Measurements from ENCODE around the gene PRRC2A.

Gene PRRC2A

DNA sequence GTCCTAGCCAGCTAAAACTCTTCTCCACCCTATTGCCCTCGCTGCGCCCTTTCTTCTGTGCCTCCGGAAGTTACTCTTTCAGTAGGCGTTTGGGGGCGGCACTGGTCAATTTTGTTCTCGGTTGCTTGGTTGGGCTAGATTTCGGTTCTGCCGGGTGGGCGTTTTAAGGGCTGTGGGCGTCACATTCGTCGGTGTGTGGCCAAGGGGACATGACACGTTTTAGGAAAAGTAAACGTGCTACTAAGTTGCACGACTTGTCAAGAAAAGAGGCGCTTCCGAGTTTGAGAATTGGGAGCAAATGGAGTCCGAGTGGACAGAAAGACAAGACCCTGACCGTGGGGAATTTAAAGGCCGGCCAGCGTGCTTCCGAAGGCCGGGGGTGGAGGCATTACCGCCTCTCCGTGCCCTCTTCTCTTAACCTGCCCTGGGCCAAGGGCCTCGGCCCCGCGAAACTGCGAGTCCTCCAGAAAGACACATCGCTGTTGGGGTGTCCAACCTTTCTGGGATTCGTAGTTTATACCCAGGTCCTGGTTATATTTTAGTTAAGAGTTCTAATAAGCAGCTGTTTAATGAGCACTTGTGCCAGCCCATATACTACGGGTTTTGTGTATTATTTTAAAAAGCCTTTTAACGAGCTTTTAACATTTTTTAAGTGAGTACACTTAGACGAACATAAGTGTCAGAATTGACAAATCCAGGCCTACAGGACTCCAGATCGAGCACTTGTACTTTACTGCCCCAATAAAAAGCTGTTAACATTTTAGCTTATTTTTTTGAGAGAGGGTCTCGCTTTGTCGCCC lies 32.6 kb downstream of the PRRC2A start (continued):
- TF ChIP-seq SP7 (tag by site-specific recombination; IDR thresholded peaks at IDR 0.05) (peak; percentile 33; the same call in 1 of the 2 replicates), SCRT1 (tag by site-specific recombination; IDR thresholded peaks at IDR 0.05; ENCODE audit: borderline replicate concordance) (no peak), HOXD13 (CRISPR knock-in tag; IDR thresholded peaks at IDR 0.05; ENCODE audit: borderline replicate concordance) (no peak)

- Histone ChIP-seq H3K36me3 (ENCODE audit: control insufficient read depth in 2 of 2, insufficient read depth in 1 of 2, low read length in 2 of 2) (peaks cover 15 to 47% of the 10 kb centered on the region in 2 experiments; a peak in 2 of 3 replicates), H3K9me3 (ENCODE audit: control insufficient read depth, insufficient read depth, low read depth, low read length) (no peaks in the 10 kb centered on the region), H3K27ac (ENCODE audit: extremely low read depth, low read depth, low read length) (no peak overlapping the region), H3K4me1 (ENCODE audit: control insufficient read depth, insufficient read depth, low read length) (0 out of 2 replicates have a peak, but pooled peaks cover 6% of the 10 kb centered on the region), H3K4me3 (ENCODE audit: low read depth, low read length) (no peak overlapping the region)
- POLR2A ChIA-PET, result interaction anchor here (0.7 to 7.7 kb wide), 9 partner anchors 9 to 1317 kb away, joined by 3 to 180 read pairs (median 3); partner anchors contain the start of genes C6orf47, CSNK2B, DDX39B and GPANK1
- CTCF ChIA-PET, result interaction anchor here (0.7 to 2.5 kb wide), 5 partner anchors 9 to 140 kb away, joined by 4 to 12 read pairs (median 6); partner anchors contain the start of genes CSNK2B and GPANK1
- no peak for TF ChIP-seq HIC1 (tag by site-specific recombination; IDR thresholded peaks at IDR 0.05)
- TF ChIP-seq SCRT2 (tag by site-specific recombination; IDR thresholded peaks at IDR 0.05), result no peak
- TF ChIP-seq REPIN1 (tag by site-specific recombination; IDR thresholded peaks at IDR 0.05; ENCODE audit: low read depth), result no peak
- no peak for TF ChIP-seq ZNF394 (tag by site-specific recombination; IDR thresholded peaks at IDR 0.05; ENCODE audit: borderline replicate concordance)
- TF ChIP-seq ZNF335 (tag by site-specific recombination; conservative IDR thresholded peaks at IDR 0.05), result no peak
- TF ChIP-seq ZBTB1 (tag by site-specific recombination; IDR thresholded peaks at IDR 0.05), result no peak
- no peak for TF ChIP-seq ZNF274 (IDR thresholded peaks at IDR 0.05; ENCODE audit: low read length)
- no peak for TF ChIP-seq ZNF274 (tag by site-specific recombination; IDR thresholded peaks at IDR 0.05; ENCODE audit: borderline replicate concordance)
Observed at GRCh38 chr6:31654574-31655348, 34.2 kb downstream of the PRRC2A start.

GRCh38 chr6:31655349-31656237 lies 35.1 kb downstream of the PRRC2A start, which contains the start of gene APOM:
APOM (plus strand) TSS chr6:31655894; CDS start chr6:31655967, 73 bp downstream.
- no peaks in the 10 kb centered on the region for H3K9me3 ChIP-seq (ENCODE audit: control insufficient read depth, insufficient read depth, low read depth, low read length)
- H3K36me3 ChIP-seq (ENCODE audit: control insufficient read depth in 2 of 2, insufficient read depth in 1 of 2, low read length in 2 of 2), result peaks cover 7 to 39% of the 10 kb centered on the region in 2 experiments; a peak in 2 of 3 replicates
- ChIA-PET POLR2A (interaction anchor here (0.7 to 7.7 kb wide), 7 partner anchors 8 to 172 kb away, joined by 3 to 180 read pairs (median 4); partner anchors contain the start of genes C6orf47, CSNK2B, GPANK1 and HSPA1B), CTCF (interaction anchor here (0.6 to 2.5 kb wide), 5 partner anchors 10 to 139 kb away, joined by 3 to 12 read pairs (median 4); partner anchors contain the start of genes ATP6V1G2, CSNK2B and GPANK1)
- no peak within 1 kb of the TSS for H3K27ac ChIP-seq (ENCODE audit: extremely low read depth, low read depth, low read length)
- no peak within 1 kb of the TSS for H3K4me3 ChIP-seq (ENCODE audit: low read depth, low read length)
- 0 out of 2 replicates have a peak, but pooled peaks cover 6% of the 10 kb centered on the region for H3K4me1 ChIP-seq (ENCODE audit: control insufficient read depth, insufficient read depth, low read length)
- TF ChIP-seq ZNF354C (tag by site-specific recombination; IDR thresholded peaks at IDR 0.05; ENCODE audit: borderline replicate concordance, low read depth) (no peak), ZBTB7A (tag by site-specific recombination; IDR thresholded peaks at IDR 0.05; ENCODE audit: low read depth) (no peak), SP2 (tag by site-specific recombination; IDR thresholded peaks at IDR 0.05) (no peak), ZBTB8A (tag by site-specific recombination; IDR thresholded peaks at IDR 0.05) (no peak), ZNF549 (tag by site-specific recombination; IDR thresholded peaks at IDR 0.05) (no peak), ZNF341 (tag by site-specific recombination; IDR thresholded peaks at IDR 0.05; ENCODE audit: low read depth) (no peak), ZNF555 (tag by site-specific recombination; conservative IDR thresholded peaks at IDR 0.05) (no peak), KLF16 (tag by site-specific recombination; IDR thresholded peaks at IDR 0.05) (no peak), ZNF175 (tag by site-specific recombination; IDR thresholded peaks at IDR 0.05) (no peak), ZNF548 (tag by site-specific recombination; IDR thresholded peaks at IDR 0.05) (no peak)
- TF ChIP-seq, protein P1, sequence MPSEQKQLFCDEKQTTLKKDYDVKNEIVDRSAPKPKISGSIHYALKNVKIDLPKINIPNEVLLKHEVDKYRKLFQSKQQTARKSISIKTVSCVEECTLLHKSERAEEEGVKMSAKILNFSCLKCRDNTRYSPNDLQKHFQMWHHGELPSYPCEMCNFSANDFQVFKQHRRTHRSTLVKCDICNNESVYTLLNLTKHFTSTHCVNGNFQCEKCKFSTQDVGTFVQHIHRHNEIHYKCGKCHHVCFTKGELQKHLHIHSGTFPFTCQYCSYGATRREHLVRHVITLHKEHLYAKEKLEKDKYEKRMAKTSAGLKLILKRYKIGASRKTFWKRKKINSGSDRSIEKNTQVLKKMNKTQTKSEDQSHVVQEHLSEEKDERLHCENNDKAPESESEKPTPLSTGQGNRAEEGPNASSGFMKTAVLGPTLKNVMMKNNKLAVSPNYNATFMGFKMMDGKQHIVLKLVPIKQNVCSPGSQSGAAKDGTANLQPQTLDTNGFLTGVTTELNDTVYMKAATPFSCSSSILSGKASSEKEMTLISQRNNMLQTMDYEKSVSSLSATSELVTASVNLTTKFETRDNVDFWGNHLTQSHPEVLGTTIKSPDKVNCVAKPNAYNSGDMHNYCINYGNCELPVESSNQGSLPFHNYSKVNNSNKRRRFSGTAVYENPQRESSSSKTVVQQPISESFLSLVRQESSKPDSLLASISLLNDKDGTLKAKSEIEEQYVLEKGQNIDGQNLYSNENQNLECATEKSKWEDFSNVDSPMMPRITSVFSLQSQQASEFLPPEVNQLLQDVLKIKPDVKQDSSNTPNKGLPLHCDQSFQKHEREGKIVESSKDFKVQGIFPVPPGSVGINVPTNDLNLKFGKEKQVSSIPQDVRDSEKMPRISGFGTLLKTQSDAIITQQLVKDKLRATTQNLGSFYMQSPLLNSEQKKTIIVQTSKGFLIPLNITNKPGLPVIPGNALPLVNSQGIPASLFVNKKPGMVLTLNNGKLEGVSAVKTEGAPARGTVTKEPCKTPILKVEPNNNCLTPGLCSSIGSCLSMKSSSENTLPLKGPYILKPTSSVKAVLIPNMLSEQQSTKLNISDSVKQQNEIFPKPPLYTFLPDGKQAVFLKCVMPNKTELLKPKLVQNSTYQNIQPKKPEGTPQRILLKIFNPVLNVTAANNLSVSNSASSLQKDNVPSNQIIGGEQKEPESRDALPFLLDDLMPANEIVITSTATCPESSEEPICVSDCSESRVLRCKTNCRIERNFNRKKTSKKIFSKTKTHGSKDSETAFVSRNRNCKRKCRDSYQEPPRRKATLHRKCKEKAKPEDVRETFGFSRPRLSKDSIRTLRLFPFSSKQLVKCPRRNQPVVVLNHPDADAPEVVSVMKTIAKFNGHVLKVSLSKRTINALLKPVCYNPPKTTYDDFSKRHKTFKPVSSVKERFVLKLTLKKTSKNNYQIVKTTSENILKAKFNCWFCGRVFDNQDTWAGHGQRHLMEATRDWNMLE (tag by site-specific recombination; conservative IDR thresholded peaks at IDR 0.05; ENCODE audit: low read depth), result no peak
